Activated CD4-positive, alpha-beta T cell treated with anti-CD3 and anti-CD28 coated beads, Interleukin-2, Interleukin-4, amounts not matched to agents 100 ng/mL and 50 ng/mL, durations not matched to agents 16 hours and 8 hours (primary cell): ENCODE measurements around the gene VPS8.
A peak's percentile ranks its signal among the peaks of the same experiment; 100 is the strongest.

Source experiments
- DNase-seq: peaks from one replicate; pipeline ENCODE4 v3.0.0-alpha.2; 2020; ENCODE audit warnings: low spot score

Gene VPS8

DNA sequence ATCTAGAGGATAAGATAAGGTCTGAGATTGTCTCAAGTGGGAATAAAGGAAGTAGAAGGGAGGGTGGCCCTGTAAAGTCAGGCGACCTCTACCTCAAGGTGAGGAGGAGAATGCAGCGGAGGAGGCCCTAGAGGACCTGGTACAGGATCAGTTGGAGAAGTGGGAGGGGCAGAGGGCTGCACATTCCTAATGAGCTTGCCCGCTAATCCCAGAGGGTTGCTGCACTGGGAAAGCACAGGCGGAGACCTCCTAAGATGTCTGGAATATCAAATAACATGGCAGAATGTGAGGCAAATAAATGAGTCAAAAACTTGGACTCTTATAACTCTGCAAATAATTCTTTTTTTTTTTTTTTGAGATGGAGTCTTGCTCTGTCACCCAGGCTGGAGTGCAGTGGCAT, 30.2 kb upstream of the VPS8 start:
- no peak for DNase-seq

DNA sequence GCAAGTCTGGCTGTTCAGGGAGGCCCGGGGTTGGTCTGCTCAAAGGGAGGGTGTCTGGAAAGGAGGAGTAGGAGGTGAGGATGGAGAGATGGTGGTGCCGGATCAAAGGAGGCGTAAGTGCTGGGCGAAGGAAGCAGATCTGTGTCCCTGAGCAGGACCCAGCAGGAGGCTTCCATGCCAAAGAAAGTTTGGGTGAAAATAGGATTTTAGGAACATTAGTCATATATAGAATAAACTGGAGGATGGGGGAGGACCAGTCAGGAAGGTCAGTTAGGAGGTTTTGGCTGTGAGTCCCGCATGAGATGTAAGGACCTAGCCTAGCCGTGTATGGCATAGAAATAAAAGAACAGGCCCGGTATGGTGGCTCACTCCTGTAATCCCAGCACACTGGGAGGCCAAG, 28.6 kb upstream of the VPS8 start:
- DNase-seq, result no peak

DNA sequence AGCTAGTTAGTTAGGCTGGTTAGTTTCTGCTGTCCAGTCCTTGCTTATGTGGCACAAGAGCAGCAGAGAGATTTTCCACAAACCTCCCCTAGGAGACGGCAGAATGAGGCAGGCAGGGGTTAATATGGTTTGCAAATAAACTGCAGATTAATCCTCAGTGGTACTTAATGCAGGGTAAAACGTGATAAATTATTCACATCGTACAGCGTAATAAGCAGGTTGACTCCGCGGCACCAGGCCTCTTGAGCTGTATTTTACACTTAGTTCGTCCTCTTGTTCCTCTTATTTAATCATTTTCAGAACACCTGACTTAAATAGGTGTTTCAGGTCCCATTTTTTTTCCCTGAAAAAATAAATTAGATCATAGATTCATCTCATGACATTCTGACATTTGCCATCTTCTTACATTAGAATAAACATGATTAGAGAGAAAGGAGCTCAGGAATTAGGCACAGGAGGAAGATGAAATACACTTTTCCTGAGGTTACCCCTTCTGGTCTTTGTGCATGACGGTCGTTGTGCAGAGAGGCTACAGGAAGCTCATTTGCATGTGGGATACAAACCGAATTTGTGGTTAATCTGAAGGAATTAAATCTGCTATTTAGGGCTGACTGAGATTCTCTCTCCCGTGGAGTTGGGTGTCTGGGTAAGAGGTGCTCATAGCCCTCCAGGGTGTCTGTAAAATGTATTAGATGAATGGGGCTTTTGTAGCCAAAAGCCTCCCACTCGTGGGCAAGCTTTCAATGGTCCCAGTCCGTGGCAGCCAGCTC, 27.1 kb upstream of the VPS8 start:
- DNase-seq, result no peak

DNA sequence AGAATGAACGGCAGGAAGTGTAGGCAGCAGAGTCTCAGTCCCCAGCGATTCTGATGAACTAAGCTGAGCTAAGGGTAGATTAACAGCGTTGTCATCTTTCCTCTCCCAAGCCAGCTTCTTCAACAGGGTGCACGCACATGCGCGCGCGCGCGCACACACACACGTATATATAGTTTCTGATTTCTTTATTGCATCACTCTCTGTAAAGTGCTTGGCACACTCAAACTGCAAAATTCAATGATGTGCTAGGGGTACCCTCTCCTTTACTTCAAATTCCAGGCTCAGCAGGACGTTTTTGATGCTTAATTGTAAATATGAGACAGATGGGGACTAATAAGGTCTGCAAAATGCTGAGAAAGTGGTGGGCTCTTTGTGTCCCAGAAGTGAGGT, 26.1 kb upstream of the VPS8 start:
- no peak for DNase-seq

DNA sequence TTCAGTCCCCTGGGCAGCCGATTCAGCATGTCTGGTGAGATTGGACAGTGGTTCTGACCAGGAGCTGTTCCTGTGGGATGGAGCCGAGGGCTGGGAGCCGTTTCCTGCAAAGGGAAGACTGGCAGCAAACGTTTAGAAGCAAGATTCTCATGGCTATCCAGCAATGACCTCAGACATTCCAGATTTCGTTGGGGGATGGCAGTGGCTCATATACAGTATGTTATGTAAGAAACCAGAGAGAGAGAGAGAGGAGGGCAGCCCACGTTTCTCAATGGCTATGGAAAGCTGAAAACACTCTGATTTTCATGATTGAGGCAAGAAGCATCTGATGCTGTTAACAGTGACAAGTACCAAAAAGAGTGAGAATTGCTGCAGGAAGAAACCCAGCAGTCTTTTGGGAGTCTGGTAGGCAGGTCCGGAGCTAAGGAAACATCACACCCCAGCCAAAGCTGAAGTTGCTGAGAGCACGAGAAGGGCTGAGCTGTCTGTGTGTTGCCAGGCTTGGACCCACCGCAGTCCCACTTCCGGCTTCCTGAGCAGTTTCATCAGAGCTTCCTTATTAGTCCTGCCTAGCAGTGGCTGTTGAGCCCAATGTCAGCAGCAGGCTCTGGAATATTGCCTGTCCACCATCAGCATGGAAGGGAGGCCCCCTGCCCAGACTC, 25.6 kb upstream of the VPS8 start:
- peak; percentile 18 for DNase-seq

DNA sequence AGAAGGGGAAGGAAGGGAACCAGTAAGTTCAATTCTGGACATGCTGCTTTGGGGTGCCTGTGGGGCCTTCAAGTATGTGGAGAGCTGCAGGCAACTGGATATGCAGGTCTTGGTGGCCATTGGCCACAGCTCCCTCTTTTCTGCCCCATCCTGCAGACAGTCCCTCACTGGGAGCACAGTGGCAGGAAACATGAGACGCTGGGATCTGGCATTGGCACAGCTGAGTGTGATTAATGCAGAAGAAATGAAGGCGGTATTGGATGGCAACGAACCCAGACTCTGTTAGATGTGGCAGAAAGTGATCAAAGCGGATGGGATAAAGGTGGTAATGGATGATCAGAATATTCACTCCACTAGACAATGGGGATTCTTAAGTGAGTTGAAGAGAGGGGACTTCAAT, 23.2 kb upstream of the VPS8 start:
- DNase-seq, result no peak

DNA sequence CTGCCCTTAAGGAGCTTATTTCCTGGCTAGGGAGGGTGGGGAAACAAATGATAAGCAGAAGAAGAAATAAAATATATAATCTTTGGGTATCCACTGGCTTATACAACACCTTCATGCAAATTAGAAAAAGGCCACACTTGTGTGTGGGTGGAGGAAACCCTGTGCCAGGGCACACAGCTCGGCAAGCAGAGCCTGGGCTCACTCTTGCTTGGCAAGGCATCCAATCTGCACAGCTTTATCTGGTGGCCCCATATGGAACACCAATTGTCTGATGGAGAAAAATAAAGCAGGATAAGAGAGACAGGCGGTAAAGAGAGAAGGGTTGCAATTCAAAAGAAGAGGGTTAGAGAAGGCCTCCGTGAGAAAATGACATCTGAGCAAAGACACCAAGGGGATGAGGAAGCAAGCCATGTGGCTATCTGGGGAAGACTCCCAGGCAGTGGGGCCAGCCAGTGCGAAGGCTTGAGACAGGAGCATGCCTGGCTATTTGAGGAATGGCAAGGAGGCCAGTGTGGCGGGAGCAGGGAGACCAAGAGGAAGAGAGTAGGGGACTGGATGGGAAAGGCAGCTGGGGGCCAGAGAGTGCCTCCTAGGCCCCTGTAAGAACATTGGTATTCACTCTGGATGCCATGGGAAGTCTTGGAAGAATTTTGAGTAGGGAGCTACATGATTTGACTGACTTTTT, 22.5 kb upstream of the VPS8 start:
- DNase-seq, result no peak

DNA sequence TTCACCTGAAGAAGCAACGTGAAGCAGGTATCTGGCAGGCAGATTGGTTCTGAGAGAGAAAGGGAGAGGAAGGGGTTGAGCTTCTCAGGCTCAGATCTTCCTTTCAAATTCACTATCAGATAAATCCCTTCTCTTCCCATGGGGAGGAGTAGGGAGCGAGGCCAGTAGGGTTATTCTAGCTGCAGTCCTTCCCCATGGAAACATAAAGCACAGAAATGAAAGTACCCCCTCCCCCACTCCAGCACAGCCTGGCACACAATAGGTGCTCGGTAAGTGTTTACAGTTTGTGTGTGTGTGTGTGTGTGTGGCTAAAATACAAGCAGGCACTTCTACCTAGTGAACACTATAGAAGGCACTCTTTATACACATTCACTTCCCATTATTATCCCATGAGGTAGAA, 20.8 kb upstream of the VPS8 start:
- no peak for DNase-seq

DNA sequence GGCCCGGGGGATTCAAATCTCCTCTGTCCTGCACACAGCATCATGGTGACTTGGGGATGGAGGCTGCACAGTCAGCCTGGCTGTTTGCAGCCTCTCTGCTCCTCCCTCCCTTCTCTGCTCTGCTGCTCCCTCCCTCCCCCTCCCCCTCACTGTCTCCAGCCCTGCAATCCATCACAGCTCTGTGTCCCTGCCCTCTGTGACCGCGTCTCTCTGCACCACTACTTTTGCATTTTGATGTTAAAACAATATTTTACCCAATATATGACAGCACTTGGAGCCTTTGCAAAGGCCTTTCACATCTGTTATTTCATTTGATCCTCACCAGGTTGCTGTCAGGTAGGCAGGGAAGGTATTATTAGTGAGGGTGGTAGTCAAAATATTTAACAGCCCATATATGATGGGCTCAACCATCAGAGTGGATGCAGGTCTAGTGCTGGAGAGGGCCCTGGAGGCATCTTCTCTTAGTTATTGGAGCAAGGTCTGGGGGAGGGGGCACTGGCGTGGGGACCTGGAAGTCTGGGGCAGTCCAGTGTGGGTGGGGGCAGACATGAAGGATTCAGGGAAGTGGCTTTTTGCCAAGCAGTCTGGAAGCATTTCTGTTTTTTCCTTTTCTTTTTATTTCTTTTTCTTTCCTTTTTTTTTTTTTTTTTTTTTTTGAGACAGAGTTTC, 16.3 kb upstream of the VPS8 start:
- DNase-seq, result no peak

DNA sequence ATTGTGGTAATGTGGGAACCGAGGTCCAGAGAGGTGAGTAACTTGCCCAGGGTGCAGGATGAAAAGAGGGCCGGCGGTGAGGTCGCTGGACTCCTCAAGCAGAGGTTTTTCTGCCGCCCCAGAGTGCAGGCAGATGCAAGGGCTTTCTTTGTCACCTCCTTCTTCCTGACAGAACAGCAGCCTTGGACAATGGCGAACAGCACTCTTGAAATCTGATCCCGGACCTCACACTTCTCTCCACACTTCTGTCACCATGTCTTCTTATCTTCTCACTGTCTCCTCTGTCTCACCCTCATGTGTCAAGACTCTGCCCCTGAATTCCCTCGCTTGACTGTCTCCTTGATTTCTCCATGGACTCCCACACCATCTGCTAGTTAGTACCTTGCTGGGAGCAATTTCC, 15.4 kb upstream of the VPS8 start:
- DNase-seq, result no peak

DNA sequence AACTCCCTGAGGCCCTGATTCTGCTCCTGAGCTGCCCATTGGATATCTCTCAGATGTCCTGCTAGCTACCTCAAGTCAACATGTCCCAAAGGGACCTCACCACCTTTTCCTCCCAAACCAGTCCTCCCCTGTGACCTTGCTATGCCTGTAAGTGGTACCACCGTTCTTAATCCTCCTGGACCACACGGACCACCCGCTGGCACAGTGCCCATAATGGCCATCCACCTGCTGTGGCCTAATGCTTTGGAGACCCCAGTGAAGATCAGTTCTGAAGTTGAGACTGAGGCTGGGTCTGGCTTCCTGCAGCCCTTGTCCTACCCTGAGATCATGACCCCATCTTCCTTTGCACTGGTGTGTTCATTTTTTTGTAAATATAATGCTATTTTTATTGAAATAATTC, 15.0 kb upstream of the VPS8 start:
- no peak for DNase-seq

DNA sequence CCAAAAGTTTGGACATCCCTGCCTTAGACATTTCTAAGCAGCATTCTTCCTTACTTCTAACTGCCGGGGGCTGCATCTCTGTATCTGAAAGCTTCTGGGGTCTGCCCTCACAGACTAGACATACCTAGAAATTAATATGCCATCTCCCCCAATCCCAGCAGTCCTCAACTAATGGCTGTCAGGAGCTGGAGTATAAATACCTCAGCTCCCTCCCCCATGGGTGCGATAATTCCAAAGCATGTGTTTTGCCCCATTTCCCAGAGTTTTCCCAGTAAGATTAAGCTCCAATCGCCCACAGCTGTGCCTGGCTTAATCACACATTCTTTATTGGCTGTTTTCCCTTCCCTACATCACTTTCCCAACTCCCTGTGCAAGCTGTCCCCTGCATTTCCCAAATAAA, 13.8 kb upstream of the VPS8 start:
- DNase-seq, result no peak

DNA sequence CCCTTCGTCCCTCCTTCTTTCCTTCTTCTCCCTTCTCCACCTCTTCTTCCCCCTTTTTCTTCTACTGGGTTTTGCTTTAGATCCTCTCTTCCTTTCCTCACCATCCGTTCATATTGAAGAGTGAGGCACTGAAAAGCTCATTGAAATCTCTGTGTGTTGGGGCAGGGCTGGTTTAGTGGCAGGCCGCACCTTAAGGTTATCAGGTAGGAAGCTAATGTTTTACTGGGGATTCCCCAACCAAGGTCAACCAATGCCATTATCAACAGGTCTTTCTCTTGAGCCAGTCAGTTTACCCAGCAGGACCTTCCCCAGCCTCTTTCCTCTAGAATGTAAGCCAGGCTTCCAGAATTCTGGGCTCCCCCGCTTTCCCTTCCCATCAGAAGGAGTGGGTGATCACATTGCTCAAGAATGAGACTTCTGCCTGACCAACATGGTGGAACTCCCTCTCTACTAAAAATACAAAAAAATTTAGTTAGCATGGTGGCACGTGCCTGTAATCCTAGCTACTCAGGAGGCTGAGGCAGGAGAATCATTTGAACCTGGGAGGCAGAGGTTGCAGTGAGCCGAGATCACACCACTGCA, 11.5 kb upstream of the VPS8 start:
- no peak for DNase-seq

DNA sequence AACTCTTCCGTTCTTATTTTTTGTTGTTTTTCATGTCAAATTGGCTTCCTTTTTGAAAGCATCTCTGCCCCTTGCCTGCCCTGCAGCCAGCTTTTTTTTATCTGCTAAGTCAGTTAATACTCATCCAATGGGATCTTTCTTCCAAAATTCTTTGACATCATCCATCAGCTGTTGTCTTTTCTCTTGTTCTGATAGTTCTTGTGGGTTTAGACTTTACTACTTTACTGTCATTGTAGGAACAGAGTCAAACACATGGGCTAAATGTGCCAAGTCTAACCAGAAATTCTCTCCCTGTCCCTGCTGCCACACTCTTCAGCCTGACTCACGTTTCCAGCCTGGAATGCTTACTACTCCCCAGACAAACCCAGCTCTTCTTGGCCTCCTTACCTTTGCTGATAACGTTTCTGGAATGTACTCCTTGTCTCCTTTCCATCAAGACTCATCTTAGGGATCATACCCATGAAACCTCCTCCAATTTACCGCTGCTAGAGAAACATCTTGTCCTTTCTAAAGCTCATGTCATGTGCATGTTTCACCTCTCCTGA, 10.7 kb upstream of the VPS8 start:
- DNase-seq, result no peak

DNA sequence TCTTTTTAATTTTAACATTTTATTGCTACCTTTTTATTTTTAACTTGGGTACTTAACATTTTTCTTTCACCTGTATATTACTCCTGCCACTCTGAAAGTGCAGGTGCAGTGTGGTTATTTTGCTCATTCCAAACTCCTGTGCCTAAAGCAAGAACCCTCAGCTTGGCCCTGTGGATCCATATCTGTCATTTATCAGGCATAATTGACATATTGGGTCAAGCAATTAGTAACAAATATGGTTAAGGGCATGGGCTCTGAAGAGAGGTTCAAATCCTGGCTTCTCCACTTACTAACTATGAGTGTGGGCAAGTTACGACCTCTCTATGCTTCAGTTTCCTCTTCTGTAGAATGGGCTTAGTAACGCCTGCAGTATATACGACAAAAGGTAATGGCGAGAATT, 9.8 kb upstream of the VPS8 start:
- DNase-seq, result no peak

DNA sequence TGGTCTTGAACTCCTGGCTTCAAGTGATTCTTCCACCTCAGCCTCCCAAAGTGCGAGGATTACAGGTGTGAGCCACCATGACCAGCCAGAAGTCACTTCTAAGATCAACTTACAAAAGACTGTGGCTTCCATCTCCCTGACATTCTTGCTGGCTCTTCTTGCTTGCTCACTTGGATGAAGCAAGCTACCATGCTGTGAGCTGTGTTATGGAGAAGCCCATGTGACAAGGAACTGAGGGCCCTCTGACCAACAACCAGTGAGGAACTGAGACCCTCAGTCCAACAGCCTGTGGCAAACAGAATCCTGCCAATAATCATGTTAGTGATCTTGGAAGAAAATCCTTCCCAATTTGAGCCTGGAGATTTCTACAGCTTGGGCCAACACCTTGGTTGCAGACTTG, 7.2 kb upstream of the VPS8 start:
- DNase-seq, result no peak

DNA sequence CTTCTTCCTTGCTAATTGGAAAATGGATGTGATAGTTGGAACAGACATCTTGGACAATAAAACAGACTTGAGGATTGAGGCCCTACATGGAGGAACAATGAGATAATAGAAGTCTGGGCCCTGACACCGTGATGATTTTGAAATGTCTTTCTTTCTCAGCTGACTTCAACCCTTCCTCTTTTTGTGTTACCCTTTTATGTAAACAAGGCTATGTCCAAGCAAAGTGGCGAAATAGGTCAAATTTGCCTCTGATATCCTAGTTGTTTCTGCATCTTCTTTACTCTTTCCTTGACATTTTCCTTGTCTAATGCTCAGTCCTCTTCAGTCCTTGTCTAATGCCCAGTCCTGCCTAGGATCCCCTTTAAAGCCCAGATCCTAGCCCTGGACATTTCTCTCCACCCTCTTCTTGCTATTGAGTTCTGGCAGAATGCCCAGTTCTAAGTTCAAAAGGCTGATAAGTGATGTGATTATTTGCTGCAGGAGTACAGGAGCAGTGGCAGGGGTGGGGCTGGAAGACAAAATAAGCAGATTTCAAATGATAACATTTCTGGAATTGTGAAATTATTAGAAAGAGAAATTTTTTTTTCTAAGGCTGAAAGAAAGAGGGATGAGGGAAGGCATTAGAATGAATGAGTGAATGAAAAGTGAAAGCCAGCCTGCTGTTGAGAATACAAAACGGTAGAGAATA, 6.5 kb upstream of the VPS8 start:
- DNase-seq, result no peak

DNA sequence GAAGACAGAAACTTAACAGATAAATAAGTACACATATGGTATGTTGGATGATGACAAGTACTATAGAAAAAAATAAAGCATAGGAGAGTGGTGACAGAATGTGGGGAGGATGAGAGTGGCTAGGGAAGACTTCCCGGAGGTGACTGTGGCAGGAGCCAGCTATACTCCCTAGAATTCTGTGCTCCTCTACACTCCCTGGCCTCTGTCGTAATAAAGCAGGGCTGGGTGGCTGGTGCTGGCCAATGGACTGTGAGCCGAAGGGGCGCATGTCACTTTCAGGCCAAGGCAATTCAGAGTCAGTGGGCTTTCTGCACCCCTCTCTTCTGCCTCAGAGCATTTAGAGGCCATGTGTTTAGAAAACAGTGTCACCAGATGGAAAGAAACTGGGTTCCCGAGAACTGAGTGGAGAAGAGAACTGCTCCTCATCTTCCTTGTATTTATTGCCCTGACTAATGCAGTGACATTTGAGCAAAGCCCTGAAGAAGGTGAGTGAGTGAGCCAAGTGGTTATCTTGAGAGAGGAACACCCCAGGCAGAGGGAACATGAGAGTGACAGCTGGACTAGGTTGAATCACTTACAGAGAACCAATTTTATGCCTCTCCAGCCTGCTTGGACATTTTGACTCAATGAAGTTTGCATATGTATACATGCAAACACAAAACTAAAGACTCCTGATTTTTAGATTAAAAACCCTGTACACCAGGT, 5.2 kb upstream of the VPS8 start:
- DNase-seq, result no peak

DNA sequence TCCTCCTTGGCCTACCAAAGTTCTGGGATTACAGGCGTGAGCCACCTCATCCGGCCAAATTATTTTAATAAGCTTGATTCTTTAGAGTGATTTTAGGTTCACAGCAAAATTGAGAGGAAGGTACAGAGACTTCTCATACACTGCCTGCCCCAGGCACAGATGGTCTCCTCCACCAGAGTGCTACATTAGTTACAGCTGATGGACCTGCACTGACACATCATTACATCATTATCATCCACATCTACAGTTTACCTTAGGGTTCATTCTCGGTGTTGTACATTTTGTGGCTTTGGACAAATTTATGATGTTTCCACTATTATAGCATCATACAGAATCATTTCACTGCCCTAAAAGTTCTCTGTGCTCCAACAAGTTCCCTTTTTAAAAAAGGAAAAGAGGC, 4.4 kb upstream of the VPS8 start:
- no peak for DNase-seq

DNA sequence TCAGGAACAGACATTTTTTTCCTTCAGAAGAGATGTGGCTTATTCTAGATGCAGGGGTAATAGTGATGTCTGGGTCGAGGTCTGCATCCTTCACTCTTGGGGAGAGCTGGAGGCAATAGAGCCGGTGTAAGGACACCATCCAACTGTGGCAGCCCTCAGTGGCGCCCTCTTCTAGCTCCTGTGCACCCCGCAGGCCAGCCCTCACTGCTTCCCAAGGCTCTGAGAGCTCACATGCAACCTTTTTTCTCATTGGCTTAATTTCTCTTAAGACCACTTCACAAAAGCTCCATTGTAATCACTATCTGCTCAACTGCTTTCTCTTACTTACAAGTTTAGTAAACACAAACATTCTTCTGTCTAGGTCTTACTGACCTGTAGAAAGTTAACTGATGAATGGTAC, 3.9 kb upstream of the VPS8 start:
- no peak for DNase-seq

DNA sequence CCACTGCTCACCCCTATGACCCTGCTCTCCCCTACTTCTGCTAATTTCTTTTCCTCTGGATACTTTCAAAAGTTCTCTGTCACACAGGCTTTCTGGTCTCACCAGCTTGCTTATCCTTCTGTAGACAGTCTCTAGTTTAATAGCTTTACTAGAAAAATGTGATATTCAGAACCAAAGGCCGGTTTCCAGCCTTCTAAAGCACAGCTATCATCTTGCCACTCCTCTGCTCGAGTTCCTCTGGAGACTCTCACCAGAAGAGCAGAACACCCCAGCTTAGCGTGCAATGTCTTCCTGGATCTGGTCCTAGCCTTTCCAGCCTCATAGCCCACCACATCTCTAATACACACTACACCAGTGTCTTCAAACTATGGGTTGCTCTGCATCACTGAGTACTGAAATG, 1.8 kb upstream of the VPS8 start:
- DNase-seq, result no peak
